GM04504 (cell line): ENCODE data around the gene IL20RB.

Experiments
- DNase-seq: peaks from one replicate; pipeline ENCODE4 v3.0.0-alpha.2; 2012; ENCODE audit warnings: low read depth

The IL20RB gene

DNA sequence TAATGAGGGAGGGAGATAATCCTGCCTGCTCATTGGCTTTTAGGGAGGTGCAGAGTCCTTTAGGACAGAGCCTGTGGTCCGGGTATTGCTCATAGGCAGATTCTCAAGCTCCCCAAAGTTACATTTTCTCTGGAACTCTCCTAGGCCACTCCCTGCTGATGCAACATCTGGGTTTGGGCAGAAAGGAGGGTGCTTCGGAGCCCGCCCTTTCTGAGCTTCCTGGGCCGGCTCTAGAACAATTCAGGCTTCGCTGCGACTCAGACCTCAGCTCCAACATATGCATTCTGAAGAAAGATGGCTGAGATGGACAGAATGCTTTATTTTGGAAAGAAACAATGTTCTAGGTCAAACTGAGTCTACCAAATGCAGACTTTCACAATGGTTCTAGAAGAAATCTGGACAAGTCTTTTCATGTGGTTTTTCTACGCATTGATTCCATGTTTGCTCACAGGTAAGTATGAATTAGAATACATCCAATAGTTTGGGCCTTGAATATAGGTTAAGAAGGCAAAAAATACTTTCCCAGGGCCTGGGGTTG, at the start of gene IL20RB:
Gene IL20RB (plus strand): TSS at position 233 of the 538 bp plus-strand sequence. CDS start 131 bp downstream, at position 364.
- peak; percentile 85 for DNase-seq

GRCh38 chr3:136908297-136908696, 49.5 kb upstream of the IL20RB start:
- DNase-seq: no peak

DNA sequence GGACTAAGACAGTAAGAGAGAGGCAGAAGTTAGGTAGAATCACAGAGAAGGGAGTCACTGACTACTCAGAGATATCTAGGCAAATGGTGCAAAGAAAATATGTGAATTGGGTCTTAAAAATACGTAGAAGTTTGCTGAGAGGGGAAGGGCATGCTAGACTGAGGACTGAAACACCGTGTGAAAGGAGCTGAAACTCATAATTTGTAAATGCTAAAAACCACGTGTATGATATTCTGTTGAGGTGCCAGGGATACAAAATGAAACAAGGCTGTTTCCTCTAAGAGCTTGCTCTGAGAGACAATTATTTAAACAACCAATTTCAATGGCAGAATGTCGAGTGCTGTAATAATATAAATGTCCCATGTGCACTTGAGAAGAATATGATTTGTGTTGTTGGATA, 48.6 kb upstream of the IL20RB start:
- no peak for DNase-seq

GRCh38 chr3:136910697-136911096, 47.1 kb upstream of the IL20RB start:
- DNase-seq: no peak

- no peak for DNase-seq
Observed at GRCh38 chr3:136913168-136913567, 44.6 kb upstream of the IL20RB start.

DNA sequence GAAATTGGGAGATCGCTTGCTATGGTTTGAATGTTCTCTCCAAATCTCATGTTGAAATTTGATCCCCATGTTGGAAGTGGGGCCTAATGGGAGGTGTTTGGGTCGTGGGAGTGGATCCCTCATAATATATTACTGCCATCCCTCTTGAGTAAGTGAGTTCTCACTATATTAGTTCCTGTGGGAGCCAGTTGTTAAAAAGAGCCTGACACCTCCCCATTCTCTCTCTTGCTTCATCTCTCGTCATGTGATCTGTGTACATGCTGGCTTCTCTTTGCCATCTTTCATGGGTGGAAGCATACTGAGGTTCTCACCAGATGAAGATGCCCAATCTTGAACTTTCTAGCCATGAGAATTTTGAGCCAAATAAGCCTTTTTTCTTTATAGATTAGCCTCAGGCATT, 43.0 kb upstream of the IL20RB start:
- no peak for DNase-seq

- no peak for DNase-seq
Observed at GRCh38 chr3:136916223-136916622, 41.6 kb upstream of the IL20RB start.

GRCh38 chr3:136919799-136920580, 37.8 kb upstream of the IL20RB start:
- DNase-seq: no peak

DNA sequence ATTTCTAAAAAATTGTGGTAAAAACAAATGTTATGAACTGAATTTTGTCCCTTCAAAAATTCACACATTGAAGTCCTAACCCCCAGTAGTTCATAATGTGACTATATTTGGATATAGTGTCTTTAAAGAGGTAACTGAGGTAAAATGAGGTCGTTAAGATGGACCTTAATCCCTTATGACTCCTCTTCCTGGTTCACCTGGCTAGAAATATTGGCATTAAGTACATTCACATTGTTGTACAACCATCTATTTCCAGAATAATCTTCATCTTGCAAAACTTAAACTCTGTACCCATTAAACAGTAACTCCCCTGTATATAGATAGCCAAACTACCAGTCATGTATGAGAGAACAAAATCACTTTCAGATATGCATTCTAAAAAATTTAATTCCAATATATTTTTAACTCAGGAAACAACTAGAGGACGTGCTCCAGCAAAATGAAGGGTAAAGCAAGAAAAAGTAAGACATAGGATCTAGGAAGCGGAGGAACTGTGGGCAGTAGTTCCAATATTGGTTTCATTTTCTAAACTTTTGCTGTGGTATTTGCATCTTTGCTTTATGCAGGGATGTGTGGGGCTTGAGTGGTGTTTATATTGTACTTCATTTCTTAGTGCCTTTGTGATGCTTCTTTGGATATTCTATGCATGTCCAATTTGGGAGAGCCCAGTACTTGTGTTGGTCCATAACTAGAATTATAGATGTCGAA, 36.7 kb upstream of the IL20RB start:
- no peak for DNase-seq

- DNase-seq: no peak
Observed at GRCh38 chr3:136925425-136926190, 32.2 kb upstream of the IL20RB start.

GRCh38 chr3:136928240-136928639, 29.5 kb upstream of the IL20RB start:
- no peak for DNase-seq

DNA sequence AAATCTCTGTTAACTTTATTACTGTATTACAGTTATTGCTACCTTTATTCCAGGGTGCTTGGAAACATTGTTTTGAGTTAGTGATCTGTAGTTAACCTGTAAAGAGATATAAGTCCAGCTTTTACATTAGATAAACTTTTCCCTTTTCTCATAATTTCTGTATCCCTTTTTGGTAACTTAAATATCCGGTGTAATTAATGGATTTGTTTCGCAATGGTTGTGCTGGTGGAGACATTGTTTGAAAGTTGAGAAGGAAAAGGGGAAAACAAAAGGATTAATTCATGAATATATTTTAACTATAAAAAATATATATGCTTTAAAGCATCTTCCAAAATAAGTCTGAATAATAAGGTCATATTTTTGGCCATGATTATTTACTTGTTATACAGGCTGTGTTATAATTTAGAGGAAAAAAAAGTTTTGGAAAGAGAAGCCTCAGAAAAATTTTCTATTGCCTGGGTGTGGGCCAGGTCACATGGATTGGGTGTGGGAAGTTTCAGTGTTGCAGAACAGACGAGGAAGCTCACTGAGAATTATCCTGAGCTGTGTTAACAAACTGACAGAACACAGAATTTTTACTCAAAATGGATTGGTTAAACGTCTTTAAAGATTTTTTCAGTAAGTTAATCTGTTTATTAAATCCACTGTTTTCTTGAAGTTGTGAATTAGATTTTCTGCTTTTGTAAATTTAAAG, 27.7 kb upstream of the IL20RB start:
- no peak for DNase-seq

DNA sequence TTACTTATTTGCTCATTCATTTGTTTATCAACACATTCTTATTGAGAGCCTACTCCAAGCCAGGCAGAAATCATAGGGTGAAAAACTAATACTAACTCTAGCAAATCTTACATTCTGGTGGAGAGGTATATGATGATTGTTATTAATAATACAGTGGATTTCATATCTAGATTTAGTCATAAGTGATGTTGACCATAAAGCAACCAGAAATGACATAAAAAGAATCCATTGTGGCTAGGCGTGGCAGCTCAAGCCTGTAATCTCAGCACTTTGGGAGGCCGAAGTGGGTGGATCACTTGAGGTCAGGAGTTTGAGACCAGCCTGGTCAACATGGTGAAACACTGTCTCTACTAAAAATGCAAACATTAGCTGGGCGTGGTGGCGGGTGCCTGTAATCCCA, 26.2 kb upstream of the IL20RB start:
- no peak for DNase-seq

DNA sequence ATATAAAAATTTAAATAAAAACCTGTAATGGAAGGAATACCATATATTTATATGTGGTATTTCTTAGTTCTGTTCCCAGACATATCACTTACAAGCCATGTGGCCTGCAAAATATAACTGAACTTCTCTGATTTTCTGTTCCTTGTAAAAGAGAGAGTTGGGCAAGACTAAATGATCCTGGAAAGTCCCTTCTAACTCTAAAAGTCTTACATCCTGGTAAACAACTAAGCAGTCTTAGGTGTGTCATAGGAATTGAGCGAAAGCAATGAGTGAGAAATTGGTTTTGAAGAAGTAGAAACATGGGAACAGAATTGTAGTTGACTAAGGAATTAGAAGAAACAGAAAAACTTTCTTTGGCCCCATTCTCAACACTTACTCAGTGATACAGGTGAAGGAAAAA, 25.3 kb upstream of the IL20RB start:
- DNase-seq: no peak

DNA sequence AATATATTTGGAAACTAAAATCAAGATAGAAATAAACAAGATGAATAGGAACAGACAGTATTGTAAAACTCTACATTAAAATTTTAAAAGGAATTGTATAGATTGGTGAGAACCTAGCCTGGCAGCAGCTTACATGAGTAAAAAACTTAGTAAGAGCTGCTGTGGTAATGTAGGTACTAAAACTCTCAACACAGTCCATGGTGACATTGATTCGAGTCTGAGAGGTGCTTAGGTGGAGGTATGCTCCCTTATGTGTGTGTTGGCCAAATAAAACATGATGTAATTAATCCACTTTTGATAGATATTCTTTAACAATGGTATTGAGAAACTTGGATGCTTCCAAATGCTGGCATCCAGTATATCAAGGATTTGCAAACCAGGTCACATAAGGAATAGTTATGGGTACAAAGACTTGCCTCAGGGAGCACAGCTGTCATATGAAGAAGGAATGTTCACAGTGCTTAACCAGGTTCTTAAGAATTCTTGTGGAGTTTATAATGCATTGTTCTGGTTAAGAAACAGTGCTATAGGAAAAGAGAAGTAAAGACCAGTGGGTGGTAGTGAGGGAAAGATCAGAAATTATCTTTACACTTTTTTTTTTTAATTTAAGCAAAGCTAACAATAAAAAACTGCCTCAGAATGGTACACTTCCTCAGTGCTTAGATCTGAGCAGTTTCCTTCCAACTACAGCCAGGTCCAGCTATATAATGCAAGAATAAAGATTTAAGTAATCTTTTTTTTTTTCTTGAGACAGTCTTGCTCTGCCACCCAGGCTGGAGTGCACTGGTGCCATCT, 24.6 kb upstream of the IL20RB start:
- no peak for DNase-seq

DNA sequence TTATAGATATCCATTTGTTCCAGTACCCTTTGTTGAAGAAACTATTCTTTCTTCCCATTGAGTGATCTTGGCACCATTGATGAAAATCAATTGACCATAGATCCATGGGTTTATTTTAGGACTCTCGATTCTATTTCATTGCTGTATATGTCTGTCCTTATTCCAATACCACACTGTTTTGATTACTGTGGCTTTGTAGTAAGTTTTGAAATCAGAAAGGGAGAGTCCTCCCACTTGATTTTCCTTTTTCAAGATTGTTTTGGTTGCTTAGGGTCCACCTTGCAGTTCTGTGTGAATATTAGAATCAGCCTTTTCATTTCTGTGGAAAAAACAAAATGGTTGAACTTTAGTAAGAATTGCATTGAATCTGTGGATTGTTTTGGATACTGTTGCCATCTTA, 20.6 kb upstream of the IL20RB start:
- DNase-seq: no peak

DNA sequence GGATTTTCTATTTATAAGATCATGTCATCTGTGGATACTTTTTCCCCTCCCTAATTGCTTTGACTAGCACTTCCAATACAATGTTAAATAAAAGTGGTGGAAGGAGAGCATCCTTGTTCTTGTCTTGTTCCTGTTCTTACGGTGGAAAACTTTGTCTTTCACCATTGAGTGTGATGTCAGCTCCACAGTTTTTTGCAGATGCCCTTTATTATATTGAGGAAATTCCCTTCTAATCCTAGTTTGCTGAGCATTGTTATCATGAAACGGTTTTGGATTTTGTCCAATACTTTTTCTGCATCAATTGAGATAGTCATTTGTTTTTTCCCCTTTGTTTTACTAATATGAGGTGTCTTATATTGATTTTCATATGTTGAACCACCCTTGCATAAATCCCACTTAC, 19.9 kb upstream of the IL20RB start:
- DNase-seq: no peak

DNA sequence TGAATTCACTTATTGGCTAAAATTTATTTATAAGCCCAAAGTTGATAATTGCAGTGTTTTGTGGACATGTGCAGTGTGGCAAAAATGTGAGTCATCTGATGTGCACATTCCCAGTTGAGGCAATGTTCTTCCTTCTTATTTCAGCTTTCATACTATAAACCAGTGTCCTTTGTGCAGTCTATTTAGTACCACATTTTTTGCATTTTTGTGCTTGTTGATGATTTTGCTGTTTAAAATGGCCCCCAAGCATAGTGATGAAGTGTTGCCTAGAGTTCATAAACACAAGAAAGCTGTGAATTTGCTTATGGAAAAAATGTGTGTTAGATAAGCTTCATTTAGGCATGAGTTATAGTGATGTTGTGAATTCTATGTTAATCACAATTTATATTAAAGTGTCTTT, 19.4 kb upstream of the IL20RB start:
- no peak for DNase-seq

GRCh38 chr3:136939489-136939888, 18.3 kb upstream of the IL20RB start:
- DNase-seq: no peak

- DNase-seq: no peak
Observed at GRCh38 chr3:136942803-136943202, 15.0 kb upstream of the IL20RB start.

GRCh38 chr3:136943436-136943835, 14.3 kb upstream of the IL20RB start:
- DNase-seq: no peak
